Germinal center (tissue), 1 donor: ENCODE data around the gene P3R3URF.
"Not testable (repeated sequence)": the region's sequence is repeated elsewhere in the genome, so short reads cannot be mapped to it uniquely, and the experiment has no call there.

ENCODE experiments used
- DNase-seq: peaks from one replicate; pipeline ENCODE4 v3.0.0; 2012; ENCODE audit warnings: mixed read lengths, low spot score

Gene P3R3URF

GRCh38 chr1:46176211-46176865 lies at the start of gene P3R3URF:
Gene P3R3URF (minus strand): TSS chr1:46176488. CDS start chr1:46176471, 17 bp downstream.
- no peak for DNase-seq

DNA sequence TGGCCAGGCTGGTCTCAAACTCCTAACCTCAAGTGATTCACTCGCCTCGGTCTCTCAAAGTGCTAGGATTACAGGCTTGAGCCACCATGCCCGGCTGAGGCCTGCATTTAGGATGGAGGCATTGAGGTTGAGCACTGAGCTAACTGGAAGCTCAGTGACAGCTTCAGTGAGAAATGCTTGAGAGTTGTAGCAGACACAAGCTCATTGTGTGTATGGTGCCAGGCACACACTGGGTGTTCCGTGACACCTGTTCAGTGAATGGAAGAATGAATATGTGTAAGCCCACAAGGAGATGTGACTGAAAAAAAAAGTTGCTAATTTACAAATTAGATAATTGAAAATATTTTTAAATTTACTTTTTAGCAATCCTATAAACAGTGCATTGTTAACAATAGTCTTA lies 48.7 kb upstream of the P3R3URF start:
- DNase-seq: no peak

- peak; percentile 54 for DNase-seq
Measured at GRCh38 chr1:46223472-46223943, 47.2 kb upstream of the P3R3URF start.

- not testable (repeated sequence) for DNase-seq
Measured at GRCh38 chr1:46223055-46223454, 46.8 kb upstream of the P3R3URF start.

GRCh38 chr1:46221749-46222148 lies 45.5 kb upstream of the P3R3URF start:
- DNase-seq: no peak

DNA sequence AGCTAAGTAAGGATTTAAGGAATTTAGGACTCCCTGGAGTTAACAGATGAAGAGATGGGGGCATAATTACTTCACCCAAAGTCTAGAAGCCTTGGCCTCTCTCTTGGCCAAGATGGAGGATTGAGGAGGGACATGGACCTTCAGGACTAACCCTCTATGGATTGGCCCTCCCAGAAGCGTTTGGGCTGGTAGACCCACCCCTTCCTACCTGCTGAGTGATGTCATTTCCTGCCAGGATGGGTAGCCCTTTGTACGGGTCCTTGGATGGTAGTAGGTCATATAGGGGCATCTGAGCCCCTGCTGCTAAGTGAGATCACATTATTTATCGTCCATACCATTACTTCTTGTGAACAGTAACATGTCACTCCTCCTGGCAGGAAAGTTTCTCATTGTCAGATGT lies 44.5 kb upstream of the P3R3URF start:
- DNase-seq: no peak

DNA sequence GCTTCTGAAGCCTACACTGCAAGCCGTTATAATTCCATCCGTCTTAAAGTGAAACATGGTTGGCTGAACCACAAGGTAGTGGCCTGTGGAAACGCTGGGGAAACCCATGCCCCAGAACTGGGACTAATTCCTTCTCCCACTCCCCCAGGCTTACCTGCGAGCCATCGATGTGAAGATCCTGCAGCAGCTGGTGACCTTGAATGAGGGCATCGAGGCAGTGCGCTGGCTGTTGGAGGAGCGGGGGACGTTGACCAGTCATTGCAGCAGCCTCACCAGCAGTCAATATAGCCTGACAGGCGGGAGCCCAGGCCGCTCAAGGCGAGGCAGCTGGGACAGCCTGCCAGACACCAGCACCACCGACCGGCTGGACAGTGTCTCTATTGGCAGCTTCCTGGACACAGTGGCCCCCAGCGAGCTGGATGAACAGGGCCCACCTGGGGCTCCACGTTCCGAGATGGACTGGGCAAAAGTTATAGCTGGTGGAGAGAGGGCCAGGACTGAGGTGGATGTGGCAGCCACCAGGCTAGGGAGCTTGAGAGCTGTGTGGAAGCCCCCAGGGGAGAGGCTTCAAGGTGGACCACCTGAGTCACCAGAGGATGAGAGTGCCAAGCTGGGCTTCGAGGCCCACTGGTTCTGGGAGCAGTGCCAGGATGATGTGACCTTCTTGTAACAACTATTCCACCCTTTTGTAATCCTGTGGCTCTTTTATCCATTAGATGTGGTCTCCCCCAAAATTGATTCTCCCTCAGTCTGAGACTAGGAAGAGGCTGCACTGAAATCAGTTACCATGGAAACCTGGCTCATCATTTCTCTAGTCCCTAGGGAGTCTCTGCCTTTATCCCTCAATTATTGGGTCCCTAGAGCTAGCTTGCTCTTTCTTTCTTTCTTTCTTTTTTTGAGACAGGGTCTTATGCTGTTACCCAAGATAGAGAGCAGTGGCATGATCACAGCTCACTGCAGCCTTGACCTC lies 43.5 kb upstream of the P3R3URF start:
- no peak for DNase-seq

GRCh38 chr1:46218443-46218842 lies 42.2 kb upstream of the P3R3URF start:
- DNase-seq: no peak

GRCh38 chr1:46215504-46215903 lies 39.2 kb upstream of the P3R3URF start:
- no peak for DNase-seq

- no peak for DNase-seq
Measured at GRCh38 chr1:46211051-46211450, 34.8 kb upstream of the P3R3URF start.

DNA sequence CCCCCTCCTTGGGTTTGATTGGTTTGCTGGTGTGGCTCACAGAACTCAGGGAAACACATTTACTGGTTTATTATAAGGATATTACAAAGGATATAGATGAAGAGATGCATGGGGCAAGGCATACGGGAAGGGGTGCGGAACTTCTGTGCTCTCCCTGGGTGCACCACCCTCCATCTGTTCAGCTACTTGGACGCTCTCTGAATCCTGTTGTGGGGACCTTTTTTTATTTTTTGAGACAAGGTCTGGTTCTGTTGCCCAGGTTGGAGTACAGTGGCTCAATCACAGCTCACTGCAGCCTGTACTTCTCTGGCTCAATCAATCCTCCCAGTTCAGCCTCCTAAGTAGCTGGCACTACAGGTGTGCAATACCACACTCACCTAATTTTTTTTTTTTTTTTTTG lies 34.3 kb upstream of the P3R3URF start:
- no peak for DNase-seq

DNA sequence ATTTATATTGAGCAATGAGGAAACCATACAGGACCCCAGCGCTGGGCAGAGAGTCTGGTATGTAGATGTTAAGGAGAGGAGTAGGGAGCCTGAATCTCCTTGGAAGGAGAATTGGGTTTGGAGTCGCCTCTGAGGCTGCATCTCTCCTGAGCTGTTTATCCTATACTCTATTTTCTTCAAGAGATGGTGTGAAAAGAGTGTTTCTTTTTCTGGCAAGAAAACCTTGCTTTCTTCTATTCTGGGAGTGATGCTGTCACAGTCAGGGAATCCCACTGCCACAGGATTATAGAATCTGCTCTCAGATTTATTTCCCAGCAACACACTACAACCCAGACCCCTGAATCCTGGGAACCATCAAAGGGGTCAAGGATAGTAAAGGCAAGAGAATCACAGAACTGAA lies 30.1 kb upstream of the P3R3URF start:
- DNase-seq: no peak

DNA sequence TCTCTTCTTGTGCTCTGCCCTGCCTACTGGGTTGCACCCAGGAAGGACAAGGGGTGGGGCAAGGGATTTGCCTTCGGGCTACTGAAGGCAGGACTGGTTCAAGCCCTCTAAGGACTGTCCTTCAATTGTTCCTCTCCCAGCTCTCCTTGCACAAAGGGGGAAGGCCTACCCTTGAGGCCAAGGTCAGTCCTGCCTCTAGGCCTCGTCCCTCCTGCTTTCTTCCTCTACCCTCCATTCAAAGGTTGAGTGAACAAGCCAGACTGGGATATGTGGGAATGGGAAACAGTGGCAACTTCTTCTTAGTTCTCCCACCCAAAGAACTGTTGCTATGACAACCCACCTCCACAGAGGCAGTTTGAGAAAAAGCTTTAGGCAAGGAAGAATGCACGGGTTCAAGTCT lies 29.5 kb upstream of the P3R3URF start:
- DNase-seq: no peak

DNA sequence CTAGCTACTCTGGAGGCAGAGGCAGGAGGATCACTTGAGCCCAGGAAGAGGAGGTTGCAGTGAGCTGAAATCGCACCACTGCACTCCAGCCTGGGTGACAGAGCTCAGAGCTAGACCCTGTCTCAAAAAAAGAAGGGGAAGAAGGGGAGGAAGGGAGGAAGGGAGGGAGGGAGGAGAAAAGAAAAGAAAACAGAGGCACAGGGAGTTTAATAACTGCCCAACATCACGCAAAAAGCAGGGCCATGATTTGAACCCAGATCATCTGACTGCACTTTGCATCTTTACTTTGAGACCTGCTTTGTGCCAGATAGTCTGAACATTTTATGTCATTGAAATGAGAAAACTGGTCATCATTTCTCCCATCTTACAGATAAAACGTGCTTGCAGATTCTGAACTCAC lies 28.9 kb upstream of the P3R3URF start:
- no peak for DNase-seq

DNA sequence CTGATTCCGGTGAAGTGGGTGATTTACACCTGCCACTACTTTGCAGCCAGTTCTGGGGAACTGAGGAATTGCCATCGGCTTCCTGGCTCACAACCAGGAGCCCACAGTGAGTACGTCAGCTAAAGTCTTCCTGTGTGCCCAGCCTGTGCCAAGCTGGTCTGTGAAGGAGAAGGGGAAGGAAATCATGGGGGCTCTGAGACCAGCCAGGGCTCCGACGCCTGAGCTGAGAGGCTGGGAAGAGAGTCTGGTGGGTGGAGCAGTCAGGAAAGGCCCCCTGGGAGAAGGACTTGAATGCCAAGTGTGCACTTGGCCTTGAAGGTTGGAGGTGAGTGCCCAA lies 28.1 kb upstream of the P3R3URF start:
- no peak for DNase-seq

DNA sequence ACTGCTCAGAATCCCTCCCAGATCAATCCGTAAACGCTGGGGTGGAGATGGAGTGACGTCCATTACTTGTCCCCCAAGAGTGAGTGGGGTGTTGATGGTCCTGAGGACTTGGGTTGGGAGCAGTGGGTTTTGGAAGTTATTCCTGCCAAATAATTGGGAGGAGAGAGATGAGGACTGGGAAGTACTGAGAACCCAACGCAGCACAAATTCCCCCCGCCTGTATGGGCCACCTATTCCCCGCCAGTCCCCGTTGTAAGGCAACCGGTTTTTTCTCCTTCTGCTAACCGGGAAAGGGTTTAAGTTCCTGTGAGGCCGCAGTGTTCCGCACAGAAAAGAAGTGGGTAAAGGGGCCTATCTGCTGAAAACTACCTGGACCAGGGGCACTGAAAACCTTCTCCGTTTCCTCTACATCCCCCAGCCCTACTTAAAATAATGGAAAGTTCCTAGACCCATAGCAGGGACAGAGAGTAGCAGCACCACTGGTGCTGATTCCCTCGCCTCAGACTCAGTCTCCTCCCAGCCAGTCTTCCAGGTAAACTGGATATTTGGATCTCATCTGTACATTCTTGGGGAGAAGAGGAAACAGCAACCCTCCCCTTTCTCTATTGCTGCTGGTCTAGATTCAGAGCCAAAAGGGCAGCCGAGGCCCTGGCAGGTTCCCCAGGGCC lies 27.6 kb upstream of the P3R3URF start:
- DNase-seq: no peak

GRCh38 chr1:46199233-46199749 lies 23.0 kb upstream of the P3R3URF start:
- DNase-seq: no peak

DNA sequence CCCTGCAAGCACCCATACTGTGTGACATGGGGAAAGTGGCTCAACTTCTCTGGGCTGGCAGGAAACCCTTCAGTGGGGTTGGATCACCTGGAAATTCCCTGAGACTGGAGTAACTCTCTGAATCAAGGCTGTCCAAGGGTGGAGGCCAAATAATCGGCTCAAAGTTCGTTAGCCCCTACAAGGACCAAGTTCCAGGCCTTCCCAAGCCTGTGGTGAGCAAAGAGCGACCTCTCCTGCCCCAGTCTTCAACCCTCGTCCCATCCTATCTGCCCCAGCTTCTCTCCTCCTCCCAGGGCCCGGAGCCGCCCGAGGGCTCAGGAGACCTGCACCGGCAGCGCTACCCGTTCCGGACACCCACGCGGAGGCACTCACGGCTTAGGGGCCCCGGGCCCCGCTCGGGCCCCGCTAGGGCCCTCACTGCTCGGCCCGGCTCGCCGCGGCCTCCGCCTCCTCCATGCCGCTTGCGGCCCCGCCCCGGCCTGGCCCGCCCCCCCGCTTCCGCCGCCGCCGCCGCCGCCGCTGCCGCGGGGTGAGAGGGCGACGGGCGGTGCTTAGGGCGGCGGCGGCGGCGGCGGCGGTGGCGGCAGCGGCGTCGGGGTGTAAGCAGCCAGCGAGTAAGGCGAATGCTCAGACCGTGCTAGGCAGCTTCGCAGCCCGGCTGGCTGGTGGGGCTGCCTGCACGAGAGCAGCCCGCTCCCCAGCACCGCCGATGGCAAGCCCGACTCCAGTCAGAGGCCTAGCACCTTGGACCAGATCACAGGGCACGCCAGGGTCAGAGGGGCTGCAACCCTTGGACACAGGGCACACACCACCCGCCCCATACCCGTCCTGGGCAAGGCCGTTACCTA lies 21.9 kb upstream of the P3R3URF start, which contains the start of gene POMGNT1:
POMGNT1 (minus strand) TSS at position 471 of the 848 bp plus-strand sequence. CDS start 613 bp downstream, outside the sequence.
- peak; percentile 92 for DNase-seq

DNA sequence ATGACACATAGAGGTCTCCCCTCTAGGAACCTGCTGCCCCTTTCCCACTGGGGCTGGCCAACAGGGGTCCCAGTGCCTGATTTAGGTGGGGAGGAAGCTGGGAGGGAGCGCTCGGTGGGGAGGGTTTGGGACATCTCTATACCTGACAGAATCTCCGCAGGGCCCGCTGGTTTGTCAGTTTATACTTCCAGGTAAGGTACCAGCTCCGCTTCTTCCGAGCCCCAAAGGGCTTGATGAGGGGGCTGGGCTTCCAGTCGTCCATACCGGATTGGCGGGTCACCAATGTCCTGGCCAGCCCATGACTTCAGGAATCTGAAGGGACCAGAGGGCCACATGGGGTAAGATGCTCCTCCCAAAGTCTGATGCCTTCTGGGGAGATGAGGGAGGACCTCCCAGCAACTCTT lies 21.3 kb upstream of the P3R3URF start:
- no peak for DNase-seq

DNA sequence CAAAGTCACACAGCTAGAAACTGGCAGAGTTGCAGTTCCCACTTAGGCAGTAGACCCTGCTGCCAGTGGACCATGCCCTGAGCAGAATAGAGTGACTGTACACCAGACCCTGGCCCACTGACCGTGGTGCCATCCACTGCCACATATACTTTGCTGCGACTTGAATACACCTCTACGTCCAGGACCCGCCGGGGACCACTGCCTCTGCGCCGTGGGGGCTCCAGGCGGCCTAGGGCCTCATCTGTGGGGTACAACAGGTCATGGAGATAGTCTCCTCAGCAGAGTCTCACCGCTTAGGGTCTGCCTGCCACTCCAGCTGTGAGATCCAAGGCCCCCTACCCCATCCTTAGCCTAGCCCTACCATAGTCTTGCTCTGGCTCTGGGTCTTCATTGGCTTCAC lies 20.3 kb upstream of the P3R3URF start:
- no peak for DNase-seq

DNA sequence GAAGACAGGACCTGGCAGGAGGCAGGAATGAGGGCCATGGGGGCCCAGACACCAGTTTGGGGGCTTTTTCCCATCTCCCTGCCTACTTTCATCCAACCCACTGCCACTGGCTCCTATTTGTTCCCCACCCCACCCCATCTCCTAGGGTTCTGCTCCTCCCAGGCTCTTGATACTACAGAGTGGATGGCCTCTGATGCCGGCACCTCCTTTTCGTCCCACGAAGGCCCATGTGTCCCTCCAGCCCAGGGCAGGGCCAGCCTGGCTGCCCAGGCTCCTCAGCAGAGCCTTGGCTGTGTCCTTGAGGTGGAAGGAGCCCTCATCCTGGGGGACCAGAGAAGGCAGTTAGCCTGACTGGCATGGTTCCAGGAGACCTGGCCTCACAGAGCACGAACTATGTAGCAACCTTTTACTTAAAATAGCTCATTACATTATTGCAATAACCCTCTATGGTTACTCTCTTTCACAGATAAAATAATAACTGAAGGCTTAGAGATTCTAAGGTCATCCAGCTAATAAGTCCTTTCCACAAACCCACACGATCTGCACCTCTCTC lies 18.4 kb upstream of the P3R3URF start:
- DNase-seq: no peak
